Neural progenitor cell (in vitro differentiated cells): ENCODE results near the gene CREB3L2. TPM values are rescaled to one million over a fixed set of nuclear protein-coding genes. Genes with fewer than 3 reads are reported as not detected.

ENCODE experiments used
- DNase-seq: peaks from one replicate; pipeline ENCODE4 v3.0.0-alpha.2; 2016; ENCODE audit warnings: low spot score
- H2AFZ ChIP-seq: fragments of 200-600 bp; sonication (generic); replicated peaks from 2 replicates; pipeline ENCODE4 v1.6.1; 2016; ENCODE audit warnings: antibody characterized with exemption
- H3F3A ChIP-seq: fragments of 200-600 bp; sonication (generic); 2 replicates; pipeline ENCODE4 v1.6.1; 2016; ENCODE audit warnings: antibody characterized with exemption, low read depth
- H3K27ac ChIP-seq: fragments of 200-600 bp; sonication (generic); 2 replicates; pipeline ENCODE4 v1.5.1; 2016; ENCODE audit warnings: mild to moderate bottlenecking
- H3K27me3 ChIP-seq: fragments of 200-600 bp; sonication (generic); 2 replicates; pipeline ENCODE4 v1.6.1; 2016; ENCODE audit warnings: mild to moderate bottlenecking, moderate library complexity
- H3K36me3 ChIP-seq: fragments of 200-600 bp; sonication (generic); 2 replicates; pipeline ENCODE4 v1.5.1; 2016
- H3K4me1 ChIP-seq: fragments of 200-600 bp; sonication (generic); 2 replicates; pipeline ENCODE4 v1.6.1; 2016; ENCODE audit warnings: mixed run types
- H3K4me2 ChIP-seq: fragments of 200-600 bp; sonication (generic); 2 replicates; pipeline ENCODE4 v1.6.1; 2016
- H3K4me3 ChIP-seq: fragments of 200-600 bp; sonication (generic); 2 replicates; pipeline ENCODE4 v1.5.1; 2016
- H3K79me2 ChIP-seq: fragments of 200-600 bp; sonication (generic); 2 replicates; pipeline ENCODE4 v1.6.1; 2016; ENCODE audit warnings: low read depth
- H3K9ac ChIP-seq: fragments of 200-600 bp; sonication (generic); 2 replicates; pipeline ENCODE4 v1.6.1; 2016
- H3K9me3 ChIP-seq: fragments of 200-600 bp; sonication (generic); 2 replicates; pipeline ENCODE4 v1.5.1; 2016; ENCODE audit warnings: low read depth
- H4K20me1 ChIP-seq: fragments of 200-600 bp; sonication (generic); 2 replicates; pipeline ENCODE4 v1.6.1; 2016; ENCODE audit warnings: low read depth
- H3K27ac Mint-ChIP-seq: 3 replicates; pipeline ENCODE4 v1.8.0; 2021; ENCODE audit warnings: mixed read lengths
- H3K27me3 Mint-ChIP-seq: 2 replicates; pipeline ENCODE4 v1.8.0; 2022; ENCODE audit warnings: low read depth, mild to moderate bottlenecking, inconsistent platforms, moderate library complexity, mixed read lengths; ENCODE audit not compliant: insufficient read depth
- H3K36me3 Mint-ChIP-seq: 3 replicates; pipeline ENCODE4 v1.8.0; 2021; ENCODE audit warnings: mixed read lengths
- H3K4me1 Mint-ChIP-seq: 3 replicates; pipeline ENCODE4 v1.8.0; 2021; ENCODE audit warnings: mixed read lengths
- H3K4me3 Mint-ChIP-seq: 3 replicates; pipeline ENCODE4 v1.8.0; 2021; ENCODE audit warnings: mild to moderate bottlenecking, moderate library complexity, mixed read lengths
- H3K9me3 Mint-ChIP-seq: 3 replicates; pipeline ENCODE4 v1.8.0; 2020; ENCODE audit warnings: mixed read lengths
- CTCF ChIP-seq: fragments of 200-600 bp; sonication (generic); IDR thresholded peaks from 2 replicates; pipeline ENCODE4 v1.5.1; 2017; ENCODE audit warnings: antibody characterized with exemption, mild to moderate bottlenecking
- EZH2 ChIP-seq: fragments of 200-600 bp; sonication (generic); IDR thresholded peaks from 2 replicates; pipeline ENCODE4 v1.6.1; 2017; ENCODE audit warnings: antibody characterized with exemption, mild to moderate bottlenecking, moderate library complexity
- EZH2phosphoT487 ChIP-seq: fragments of 200-600 bp; sonication (generic); IDR thresholded peaks from 2 replicates; pipeline ENCODE4 v1.6.1; 2017; ENCODE audit warnings: antibody characterized with exemption
- total RNA-seq: library from RNA; depleted of rRNA; stranded (reverse); fragments of >200 nt; gene quantifications from 2 replicates; pipeline ENCODE4 v1.2.3, GENCODE V29; 2015; ENCODE audit warnings: low replicate concordance

CREB3L2 gene
- total RNA-seq, 1 donor from 2014 or later, result 9.9 TPM

GRCh38 chr7:137925754-137926153, 76.1 kb downstream of the CREB3L2 start:
- Mint-ChIP-seq H3K27ac (no peak overlapping the region), H3K4me3 (no peak overlapping the region), H3K4me1 (no peaks in the 10 kb centered on the region), H3K9me3 (no peaks in the 10 kb centered on the region), H3K27me3 (no peaks in the 10 kb centered on the region), H3K36me3 (peaks cover 46% of the 10 kb centered on the region)
- Histone ChIP-seq H3K36me3 (no peaks in the 10 kb centered on the region), H4K20me1 (no peaks in the 10 kb centered on the region), H3F3A (no peaks in the 10 kb centered on the region), H3K4me2 (no peak overlapping the region), H3K79me2 (peaks cover 4% of the 10 kb centered on the region), H3K27ac (no peak overlapping the region), H3K9ac (no peak overlapping the region), H3K4me3 (no peak overlapping the region), H3K27me3 (no peaks in the 10 kb centered on the region), H2AFZ (no peak overlapping the region), H3K9me3 (no peaks in the 10 kb centered on the region), H3K4me1 (no peaks in the 10 kb centered on the region)
- no peak for DNase-seq
- TF ChIP-seq EZH2phosphoT487 (no peak), EZH2 (no peak), CTCF (no peak)

GRCh38 chr7:137925091-137925490, 76.8 kb downstream of the CREB3L2 start:
- H3K79me2 ChIP-seq, result peaks cover 8% of the 10 kb centered on the region

GRCh38 chr7:137923380-137923779, 78.5 kb downstream of the CREB3L2 start:
- Mint-ChIP-seq H3K27me3 (peaks cover 2% of the 10 kb centered on the region), H3K4me1 (no peaks in the 10 kb centered on the region), H3K9me3 (peaks cover 4% of the 10 kb centered on the region), H3K36me3 (peaks cover 50% of the 10 kb centered on the region), H3K4me3 (no peak overlapping the region), H3K27ac (no peak overlapping the region)
- DNase-seq, result no peak
- Histone ChIP-seq H3K79me2 (peaks cover 8% of the 10 kb centered on the region), H2AFZ (no peak overlapping the region), H3K27ac (no peak overlapping the region), H4K20me1 (no peaks in the 10 kb centered on the region), H3K4me3 (no peak overlapping the region), H3K4me2 (no peak overlapping the region), H3K9me3 (no peaks in the 10 kb centered on the region), H3F3A (no peaks in the 10 kb centered on the region), H3K36me3 (peaks cover 4% of the 10 kb centered on the region), H3K9ac (no peak overlapping the region), H3K27me3 (no peaks in the 10 kb centered on the region), H3K4me1 (no peaks in the 10 kb centered on the region)
- TF ChIP-seq EZH2 (no peak), EZH2phosphoT487 (no peak), CTCF (no peak)

More at GRCh38 chr7:137925091-137925490, 76.8 kb downstream of the CREB3L2 start:
- no peaks in the 10 kb centered on the region for H3K36me3 ChIP-seq
- H2AFZ ChIP-seq, result no peak overlapping the region
- no peak overlapping the region for H3K4me2 ChIP-seq
- Mint-ChIP-seq H3K27me3 (no peaks in the 10 kb centered on the region), H3K27ac (no peak overlapping the region), H3K9me3 (peaks cover under 1% of the 10 kb centered on the region), H3K4me3 (no peak overlapping the region), H3K4me1 (no peaks in the 10 kb centered on the region), H3K36me3 (peaks cover 48% of the 10 kb centered on the region)
- DNase-seq, result no peak
- no peaks in the 10 kb centered on the region for H3K9me3 ChIP-seq
- no peak overlapping the region for H3K4me3 ChIP-seq
- H3F3A ChIP-seq, result no peaks in the 10 kb centered on the region
- H3K9ac ChIP-seq, result no peak overlapping the region
- H3K4me1 ChIP-seq, result no peaks in the 10 kb centered on the region
- no peak overlapping the region for H3K27ac ChIP-seq
- H4K20me1 ChIP-seq, result no peaks in the 10 kb centered on the region
- no peak for TF ChIP-seq EZH2phosphoT487
- TF ChIP-seq CTCF, result no peak
- TF ChIP-seq EZH2, result no peak
- H3K27me3 ChIP-seq, result no peaks in the 10 kb centered on the region
